DMS53 treated with DMSO at 0.1 percent for 48 hours (cell line): ENCODE results near the gene IFT74.

ENCODE experiments used
- DNase-seq: peaks from one replicate; lab custom pipeline; 2025; ENCODE audit not compliant: unreplicated experiment; lab: John Stamatoyannopoulos, UW

Gene IFT74

DNA sequence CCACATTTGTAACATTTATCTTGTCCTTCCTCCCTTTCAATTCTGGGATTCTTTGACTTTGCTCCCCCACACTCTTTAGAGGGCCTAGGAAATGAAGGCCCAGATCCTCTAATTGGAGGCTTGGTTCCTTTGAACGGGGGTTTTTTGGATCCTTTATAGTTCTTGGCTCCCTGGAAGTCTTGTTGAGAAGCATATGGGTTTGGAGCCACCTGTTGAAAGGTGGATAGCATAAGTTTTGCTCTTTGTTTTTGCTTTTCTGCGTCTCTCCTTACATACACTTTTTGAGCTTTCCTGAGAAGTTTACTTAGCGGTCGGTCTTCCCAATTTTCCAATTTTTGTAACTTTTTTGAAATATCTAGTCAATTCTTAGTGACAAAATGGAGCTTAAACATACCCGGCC is 17.8 kb downstream of the IFT74 start:
- DNase-seq: no peak

DNA sequence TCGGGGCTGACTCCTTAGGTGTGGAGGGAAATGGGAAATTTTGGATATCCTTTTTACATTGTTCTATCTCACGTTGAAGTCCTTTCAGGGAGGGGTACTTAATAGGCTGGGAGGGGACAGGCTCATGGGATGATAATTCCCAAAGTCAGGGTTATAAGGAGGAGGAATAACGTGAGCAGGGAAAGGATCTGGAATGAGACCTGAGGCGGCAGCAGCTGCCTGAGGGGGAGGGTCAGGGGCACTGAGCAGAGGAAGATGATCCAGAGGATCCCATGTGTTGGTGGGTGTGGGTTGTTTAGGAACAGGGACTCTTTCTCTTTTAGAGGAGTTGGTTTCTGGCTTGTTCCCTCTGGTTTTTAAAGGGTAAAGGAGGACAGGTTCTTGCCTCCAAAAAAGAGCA is 18.7 kb downstream of the IFT74 start:
- no peak for DNase-seq

DNA sequence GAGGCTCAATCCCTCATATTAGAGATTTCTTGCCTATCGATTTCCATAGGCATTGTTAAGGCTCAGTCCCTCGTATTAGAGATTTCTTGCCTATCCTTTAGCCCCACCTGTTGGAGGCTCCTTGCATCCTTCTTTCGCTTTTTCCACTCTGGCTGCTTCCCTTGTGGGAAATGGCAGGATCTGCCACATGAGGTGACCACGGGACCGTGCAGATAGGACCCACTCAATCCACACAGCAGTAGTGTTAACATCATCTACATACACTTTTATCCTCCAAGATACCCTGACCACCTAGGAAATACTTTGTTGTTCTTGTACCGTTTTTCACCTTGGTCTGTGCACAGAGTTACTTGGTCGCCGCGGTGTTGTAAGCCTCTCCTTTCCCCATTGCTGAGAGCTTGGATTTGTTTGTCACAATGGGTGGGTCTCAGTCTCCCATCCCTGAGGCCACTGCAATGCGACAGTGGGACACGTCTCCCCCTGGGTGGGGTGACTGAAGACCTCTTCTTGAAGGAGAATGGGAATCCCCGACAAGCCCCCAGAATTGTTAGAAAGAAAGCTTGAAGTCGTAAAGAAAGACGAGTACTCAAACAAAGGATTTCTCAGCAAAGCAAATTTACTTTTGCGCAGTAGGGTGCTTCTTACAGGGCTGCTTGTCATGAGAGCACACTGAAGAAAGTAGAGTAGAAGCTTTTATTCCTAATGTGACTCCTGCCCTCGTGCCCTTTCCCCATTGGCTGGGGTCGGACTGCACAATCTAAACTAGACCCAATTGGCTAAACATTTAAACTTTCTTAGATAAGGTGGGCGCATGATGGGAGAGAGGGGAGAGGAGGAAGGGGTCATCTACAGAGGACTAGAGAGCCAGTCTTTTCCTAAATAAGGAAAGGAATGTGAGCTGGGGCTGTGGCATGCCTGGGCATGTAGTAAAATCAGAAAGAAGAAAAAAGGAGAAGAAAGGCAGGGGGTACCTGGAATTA is 19.8 kb downstream of the IFT74 start:
- no peak for DNase-seq

DNA sequence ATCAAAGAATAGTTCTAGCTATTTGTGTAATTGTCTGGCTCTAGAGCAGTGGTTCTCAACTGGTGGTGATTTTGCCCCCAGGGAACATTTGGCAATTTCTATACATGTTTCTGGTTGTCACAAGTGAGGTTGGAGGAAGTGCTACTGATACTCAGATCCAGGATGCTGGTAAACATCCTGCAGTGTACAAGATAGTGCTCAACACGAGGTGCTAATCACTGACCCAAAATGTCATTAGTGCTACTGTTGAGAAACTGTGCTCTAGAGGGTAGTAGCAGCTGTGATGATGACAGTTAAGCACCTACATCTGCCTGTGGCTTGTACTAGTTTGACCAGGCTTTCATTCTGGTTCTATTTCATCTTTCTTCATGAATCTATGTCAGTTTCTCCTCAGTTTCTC is 27.1 kb downstream of the IFT74 start:
- DNase-seq: no peak

DNA sequence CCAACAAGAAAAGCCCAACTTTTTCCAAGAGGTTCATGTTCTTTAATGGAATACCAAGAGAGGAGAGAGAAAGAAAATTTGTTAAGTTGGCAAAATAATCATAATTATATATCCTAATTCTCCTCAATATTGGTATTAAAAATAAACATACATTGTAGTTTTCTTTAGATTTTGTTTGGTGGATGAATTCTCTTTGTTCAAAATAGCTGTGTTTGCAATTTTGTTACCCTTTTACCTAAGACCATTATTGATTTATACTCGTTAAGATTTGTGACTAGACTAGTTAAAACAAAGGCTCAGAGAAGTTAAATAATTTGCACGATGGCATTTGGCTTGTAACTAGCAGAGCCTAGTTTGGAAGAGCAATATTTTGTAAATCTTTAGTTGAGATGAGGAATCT is 39.6 kb downstream of the IFT74 start:
- no peak for DNase-seq

GRCh38 chr9:27003426-27004077 is 47.3 kb downstream of the IFT74 start:
- no peak for DNase-seq

DNA sequence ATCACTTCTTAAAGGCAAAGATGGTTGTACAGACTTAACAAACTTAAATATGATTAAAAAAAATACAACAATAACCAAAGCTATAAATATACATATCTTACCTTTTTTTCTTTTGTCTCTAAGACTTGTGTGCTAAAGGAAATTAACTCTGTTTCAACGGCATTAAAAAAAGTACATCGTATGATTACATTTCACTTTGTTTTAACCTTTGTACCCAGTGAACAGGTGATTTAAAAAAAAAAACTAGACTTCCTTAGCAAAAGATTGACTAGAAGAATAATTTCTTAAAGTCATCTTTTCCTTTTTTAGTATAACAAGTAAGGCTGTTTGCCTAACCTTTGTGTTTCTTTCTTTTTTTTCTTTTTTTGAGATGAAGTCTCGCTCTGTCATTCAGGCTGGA is 49.3 kb downstream of the IFT74 start, which contains the start of gene LRRC19:
Gene LRRC19, minus strand, starts transcription at position 182 of the 400 bp plus-strand sequence. CDS start 5,978 bp downstream, outside the sequence.
- DNase-seq: no peak

- DNase-seq: no peak
These were observed 63.4 kb downstream of the IFT74 start for GRCh38 chr9:27019589-27019988.

DNA sequence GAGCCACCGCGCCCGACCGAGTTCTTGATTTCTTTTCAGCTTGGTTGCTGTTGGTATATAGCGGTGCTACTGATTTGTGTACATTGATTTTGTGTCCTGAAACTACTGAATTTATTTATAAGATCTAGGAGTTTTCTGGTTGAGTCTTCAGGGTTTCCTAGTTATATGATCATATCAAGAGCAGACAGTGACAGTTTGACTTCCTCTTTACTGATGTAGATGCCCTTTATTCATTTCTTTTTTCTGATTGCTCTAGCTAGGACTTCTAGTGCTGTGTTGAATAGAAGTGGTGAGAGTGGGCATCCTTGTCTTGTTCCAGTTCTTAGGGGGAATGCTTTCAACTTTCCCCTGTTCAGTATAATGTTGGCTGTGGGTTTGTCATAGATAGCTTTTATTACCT is 66.7 kb downstream of the IFT74 start:
- DNase-seq: no peak

GRCh38 chr9:27029186-27029585 is 73.0 kb downstream of the IFT74 start:
- no peak for DNase-seq

- DNase-seq: peak; percentile 38
These were observed 77.7 kb downstream of the IFT74 start for GRCh38 chr9:27033815-27034403.

DNA sequence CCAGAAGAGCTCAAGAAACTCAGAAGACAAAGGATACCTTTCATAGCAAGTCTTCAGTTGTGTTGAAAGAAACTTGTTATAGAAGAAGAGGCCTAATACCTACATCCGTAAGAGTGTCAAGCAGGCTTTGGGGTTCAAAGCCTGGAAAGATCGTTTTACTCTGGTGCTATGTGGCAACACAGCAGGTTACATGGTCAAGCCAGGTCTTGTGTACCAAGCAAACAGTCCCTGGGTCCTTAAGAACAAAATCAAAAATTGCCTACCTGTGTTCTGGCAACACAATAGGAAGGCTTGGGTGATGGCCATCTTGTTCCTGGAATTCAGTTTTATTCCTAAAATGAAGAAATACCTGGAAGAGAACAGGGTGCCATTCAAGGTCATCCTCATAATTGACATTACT is 81.3 kb downstream of the IFT74 start:
- no peak for DNase-seq

DNA sequence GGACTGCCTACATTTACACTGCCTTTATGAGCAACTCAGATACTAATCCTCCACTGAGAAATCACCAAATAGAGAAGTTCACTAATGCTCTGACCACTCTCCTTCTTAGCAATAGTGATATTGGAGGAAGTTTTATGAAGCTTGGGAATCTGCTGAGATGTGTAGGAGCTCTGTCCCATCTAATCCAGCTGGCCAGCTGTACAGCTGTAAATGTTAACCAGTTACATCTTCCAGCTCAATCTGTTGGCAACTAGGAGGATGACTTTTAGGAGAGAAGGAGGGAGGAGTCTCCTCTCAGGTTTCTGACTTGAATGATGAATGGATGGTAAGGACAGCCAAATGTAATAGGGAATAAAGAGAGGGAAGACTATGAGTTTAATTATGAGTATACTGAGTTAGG is 85.5 kb downstream of the IFT74 start:
- DNase-seq: no peak

DNA sequence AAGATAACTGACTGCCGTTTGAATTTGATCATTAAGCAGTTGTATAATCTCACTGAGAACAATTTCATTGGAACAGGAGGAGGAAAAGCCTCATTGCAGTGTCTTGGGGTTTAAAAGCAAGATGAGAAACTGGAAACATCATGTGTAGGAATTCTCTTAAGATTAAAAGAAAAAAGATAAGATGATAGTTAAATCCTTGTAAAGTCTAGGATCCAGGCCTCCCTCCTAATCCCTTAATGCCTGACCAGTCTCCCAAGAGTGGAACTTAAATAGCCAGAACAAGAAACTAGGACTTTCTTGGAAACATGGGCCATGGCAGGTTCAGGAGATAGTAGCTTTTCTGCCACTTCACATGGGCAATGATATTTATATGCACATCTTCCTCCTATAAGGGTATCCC is 86.3 kb downstream of the IFT74 start:
- DNase-seq: no peak

- no peak for DNase-seq
These were observed 87.0 kb downstream of the IFT74 start for GRCh38 chr9:27043176-27043575.

DNA sequence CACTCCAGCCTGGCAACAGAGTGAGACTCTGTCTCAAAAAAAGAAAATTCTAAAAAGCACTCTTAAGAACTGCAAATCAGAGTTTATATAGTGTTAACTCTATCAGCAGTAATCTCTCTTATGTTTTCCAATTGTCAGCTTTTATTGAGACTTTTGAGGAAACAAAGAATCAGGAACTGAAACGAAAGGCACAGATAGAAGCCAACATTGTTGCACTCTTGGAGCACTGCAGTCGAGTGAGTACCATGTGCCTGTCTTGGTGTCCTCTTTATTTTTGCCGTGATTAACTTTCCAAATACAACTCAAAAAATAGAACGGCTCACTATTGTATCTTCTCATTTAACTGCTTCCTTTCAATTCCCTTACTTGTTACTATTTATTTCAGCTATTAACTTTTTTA is 90.9 kb downstream of the IFT74 start:
- DNase-seq: no peak

DNA sequence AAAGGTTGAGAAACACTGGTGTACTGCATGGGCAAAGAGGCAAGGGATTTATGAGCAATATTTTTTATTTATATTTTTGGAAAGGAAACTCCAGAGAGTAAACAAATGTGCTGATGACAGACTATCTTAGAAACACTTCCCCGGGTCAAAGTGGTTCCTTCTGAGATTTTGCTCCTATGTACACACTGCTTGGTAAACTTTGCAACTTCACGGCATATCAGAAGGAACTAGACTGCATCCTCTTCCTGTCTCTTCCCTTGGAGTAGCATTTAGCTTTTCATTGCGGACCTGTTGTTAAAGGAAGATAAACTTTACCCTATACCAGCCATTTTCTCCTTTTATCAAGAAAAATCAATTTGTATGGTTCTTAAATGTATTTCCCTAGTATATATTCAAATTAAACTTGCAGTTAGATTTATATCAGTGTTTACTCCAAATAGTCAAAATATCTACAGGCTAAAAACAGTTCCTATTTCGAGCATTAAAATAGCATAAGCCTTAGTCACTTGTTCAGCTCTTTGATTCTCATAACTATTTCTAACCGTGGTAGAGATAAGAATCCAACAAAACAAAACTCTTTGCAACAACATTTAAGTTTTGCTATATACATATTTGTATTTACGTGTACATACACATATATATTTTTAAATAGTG is 97.3 kb downstream of the IFT74 start:
- DNase-seq: no peak

- no peak for DNase-seq
These were observed 97.9 kb downstream of the IFT74 start for GRCh38 chr9:27054125-27054524.

DNA sequence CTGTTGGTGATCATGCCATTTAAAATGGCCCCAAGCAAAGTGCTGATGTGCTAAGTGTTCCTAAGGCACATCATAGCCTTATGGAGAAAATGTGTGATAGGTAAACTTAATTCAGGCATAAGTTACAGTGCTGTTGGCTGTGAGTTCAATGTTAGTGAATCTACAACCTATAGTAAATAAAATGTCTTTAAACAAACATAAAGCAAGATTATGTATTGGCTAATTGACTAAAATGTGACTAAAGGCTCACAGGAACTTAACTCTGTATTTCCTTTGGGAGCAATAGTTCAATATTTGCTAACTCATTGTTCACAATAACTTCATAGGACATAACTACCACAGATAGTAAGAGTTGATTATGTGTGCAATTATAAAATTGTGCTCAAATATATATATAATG is 98.6 kb downstream of the IFT74 start:
- no peak for DNase-seq

DNA sequence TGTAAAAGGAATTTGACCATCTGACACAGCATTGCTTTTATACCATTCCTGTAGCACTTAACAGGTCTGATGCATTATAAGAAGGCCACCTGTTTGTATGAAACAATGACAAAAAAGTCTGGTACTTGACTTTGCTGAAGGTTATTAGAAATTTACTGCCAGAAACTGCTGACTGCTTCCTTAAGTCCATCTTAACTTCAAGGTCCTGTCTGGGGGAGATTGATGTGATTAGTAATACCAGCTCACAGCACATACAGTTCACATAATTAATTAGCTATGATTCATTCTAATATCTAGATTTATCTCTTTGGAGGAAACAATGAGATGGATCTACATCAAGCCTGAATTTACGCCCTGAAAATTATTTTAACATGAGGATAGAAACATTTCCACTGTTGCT is 103.2 kb downstream of the IFT74 start:
- DNase-seq: no peak

- no peak for DNase-seq
These were observed 103.7 kb downstream of the IFT74 start for GRCh38 chr9:27059907-27060306.
